Caco-2 (cell line): Measurements from ENCODE around the gene PPM1E. TPM values are rescaled to one million over a fixed set of nuclear protein-coding genes. Genes with fewer than 3 reads are reported as not detected.

Experiments
- BruUV-seq: library from RNA; stranded (reverse); fragments of 400-500 nt; replicated peaks from 2 replicates; lab custom pipeline; 2021; lab: Mats Ljungman, UMichigan
- CTCF ChIA-PET: fragments of 300-600 bp; sonication (Branson Sonifier 250); formaldehyde crosslinking; loops from one replicate; lab custom pipeline; 2022; ENCODE audit warnings: antibody characterized with exemption; lab: Charles Lee
- POLR2A ChIA-PET: fragments of 300-600 bp; sonication (Branson Sonifier 250); formaldehyde crosslinking; loops from one replicate; lab custom pipeline; 2022; ENCODE audit warnings: antibody characterized with exemption; lab: Charles Lee
- DNase-seq, 2 experiments: peaks; one replicate each; pipeline versions ENCODE4 v3.0.0 to v3.0.0-alpha.2; 2020 to 2022
- H3K27me3 ChIP-seq: replicated peaks from 2 replicates; pipeline ENCODE4 v1.6.0; 2011; ENCODE audit warnings: low read length; ENCODE audit not compliant: control insufficient read depth, insufficient read depth
- H3K36me3 ChIP-seq: 2 replicates; pipeline ENCODE4 v1.5.1; 2011; ENCODE audit warnings: low read length; ENCODE audit not compliant: control insufficient read depth, insufficient read depth
- H3K4me1 ChIP-seq: fragments of 250-450 bp; sonication (Bioruptor Pico); 2 replicates; pipeline ENCODE4 v1.5.1; 2020; ENCODE audit warnings: mild to moderate bottlenecking
- H3K4me3 ChIP-seq: 2 replicates; pipeline ENCODE4 v1.5.1; 2011; ENCODE audit warnings: low read depth, mild to moderate bottlenecking, control low read depth, low read length
- H3K9me3 ChIP-seq: fragments of 250-450 bp; sonication (Bioruptor Pico); 2 replicates; pipeline ENCODE4 v1.5.1; 2020; ENCODE audit warnings: mild to moderate bottlenecking, moderate library complexity
- H3K27ac Mint-ChIP-seq: one replicate; pipeline ENCODE4 v1.8.0; 2022; ENCODE audit warnings: mixed read lengths; ENCODE audit not compliant: unreplicated experiment
- H3K27me3 Mint-ChIP-seq: one replicate; pipeline ENCODE4 v1.8.0; 2022; ENCODE audit warnings: mixed read lengths; ENCODE audit not compliant: insufficient read depth, unreplicated experiment
- H3K36me3 Mint-ChIP-seq: one replicate; pipeline ENCODE4 v1.8.0; 2022; ENCODE audit warnings: mild to moderate bottlenecking, mixed read lengths; ENCODE audit not compliant: insufficient read depth, unreplicated experiment
- H3K4me1 Mint-ChIP-seq: one replicate; pipeline ENCODE4 v1.8.0; 2022; ENCODE audit warnings: low read depth, mixed read lengths; ENCODE audit not compliant: unreplicated experiment
- H3K4me3 Mint-ChIP-seq: one replicate; pipeline ENCODE4 v1.8.0; 2022; ENCODE audit warnings: mild to moderate bottlenecking, moderate library complexity, mixed read lengths; ENCODE audit not compliant: unreplicated experiment
- H3K9me3 Mint-ChIP-seq: one replicate; pipeline ENCODE4 v1.8.0; 2022; ENCODE audit warnings: mixed read lengths; ENCODE audit not compliant: unreplicated experiment
- CTCF ChIP-seq, 2 experiments: fragments of 200-600 bp in 1 of 2; IDR thresholded peaks; 1 replicate in 1 of 2; 2 replicates in 1 of 2; pipeline versions ENCODE4 v1.5.1 to v1.8.0; 2011 to 2022; ENCODE audit warnings: antibody characterized with exemption in 1 of 2, control low read depth in 1 of 2, inconsistent platforms in 1 of 2, low read depth in 1 of 2, low read length in 1 of 2, mild to moderate bottlenecking in 1 of 2, moderate library complexity in 1 of 2; ENCODE audit not compliant: insufficient read depth in 1 of 2, severe bottlenecking in 1 of 2, unreplicated experiment in 1 of 2
- intact Hi-C: fragments of 100-400 bp; cut with micrococcal nuclease; formaldehyde crosslinking; loops from one replicate; pipeline ENCODE4 v1.10.0; 2022; ENCODE audit not compliant: unreplicated experiment
- total RNA-seq: library from RNA; stranded (reverse); gene quantifications from 2 replicates; pipeline ENCODE4 v1.2.3, GENCODE V29; 2022

Gene PPM1E
- total RNA-seq, 1 experiment from 2014 or later, result 0.09 TPM

- no peak for TF ChIP-seq CTCF (IDR thresholded peaks at IDR 0.05; ENCODE audit: insufficient read depth in 1 of 2, low read depth in 1 of 2, low read length in 1 of 2, severe bottlenecking in 1 of 2, unreplicated experiment in 1 of 2)
- Mint-ChIP-seq H3K27ac (no peak overlapping the region), H3K36me3 (no peaks in the 10 kb centered on the region), H3K27me3 (no peaks in the 10 kb centered on the region), H3K4me1 (peaks cover 4% of the 10 kb centered on the region), H3K4me3 (no peak overlapping the region), H3K9me3 (no peaks in the 10 kb centered on the region)
- CTCF ChIA-PET, result no interaction called here
- Histone ChIP-seq H3K36me3 (no peaks in the 10 kb centered on the region), H3K4me1 (peaks cover 1% of the 10 kb centered on the region; the same call in 1 of the 2 replicates), H3K9me3 (no peaks in the 10 kb centered on the region), H3K4me3 (no peak overlapping the region), H3K27me3 (no peaks in the 10 kb centered on the region)
- POLR2A ChIA-PET, result no interaction called here
- DNase-seq, result no peak
- BruUV-seq, result no TSS peak
- intact Hi-C loops, result no loop called here
Observed at GRCh38 chr17:58811290-58811689, 55.6 kb downstream of the PPM1E start.

- no peak for DNase-seq
- POLR2A ChIA-PET, result no interaction called here
- Histone ChIP-seq H3K9me3 (no peaks in the 10 kb centered on the region), H3K4me3 (no peak overlapping the region), H3K27me3 (no peaks in the 10 kb centered on the region), H3K4me1 (no peaks in the 10 kb centered on the region), H3K36me3 (no peaks in the 10 kb centered on the region)
- CTCF ChIA-PET, result no interaction called here
- no peak for TF ChIP-seq CTCF (IDR thresholded peaks at IDR 0.05; ENCODE audit: insufficient read depth in 1 of 2, low read depth in 1 of 2, low read length in 1 of 2, severe bottlenecking in 1 of 2, unreplicated experiment in 1 of 2)
- Mint-ChIP-seq H3K27me3 (no peaks in the 10 kb centered on the region), H3K4me1 (no peaks in the 10 kb centered on the region), H3K4me3 (no peak overlapping the region), H3K36me3 (no peaks in the 10 kb centered on the region), H3K9me3 (no peaks in the 10 kb centered on the region), H3K27ac (no peak overlapping the region)
- intact Hi-C loops, result no loop called here
- no TSS peak for BruUV-seq
Observed at GRCh38 chr17:58813712-58814111, 58.1 kb downstream of the PPM1E start.

- H3K27ac Mint-ChIP-seq, result no peak overlapping the region
- H3K27me3 Mint-ChIP-seq, result no peaks in the 10 kb centered on the region
- DNase-seq, result no peak
- intact Hi-C loops, result no loop called here
- H3K4me1 Mint-ChIP-seq, result no peaks in the 10 kb centered on the region
- no TSS peak for BruUV-seq
- Histone ChIP-seq H3K9me3 (no peaks in the 10 kb centered on the region), H3K4me1 (no peaks in the 10 kb centered on the region), H3K27me3 (no peaks in the 10 kb centered on the region), H3K36me3 (no peaks in the 10 kb centered on the region), H3K4me3 (no peak overlapping the region)
- H3K9me3 Mint-ChIP-seq, result no peaks in the 10 kb centered on the region
- ChIA-PET CTCF (no interaction called here), POLR2A (no interaction called here)
- no peak for TF ChIP-seq CTCF (IDR thresholded peaks at IDR 0.05; ENCODE audit: insufficient read depth in 1 of 2, low read depth in 1 of 2, low read length in 1 of 2, severe bottlenecking in 1 of 2, unreplicated experiment in 1 of 2)
- no peaks in the 10 kb centered on the region for H3K36me3 Mint-ChIP-seq
- no peak overlapping the region for H3K4me3 Mint-ChIP-seq
Observed at GRCh38 chr17:58818654-58819053, 63.0 kb downstream of the PPM1E start.
